GM21526 (cell line): ENCODE measurements around the gene GJA10.
"Not testable (repeated sequence)": the region's sequence is repeated elsewhere in the genome, so short reads cannot be mapped to it uniquely, and the experiment has no call there.

Experiments used
- ATAC-seq: cut with Tn5 transposase; IDR thresholded peaks from one replicate; pipeline ENCODE4 v1.9.1; 2021; ENCODE audit warnings: moderate library complexity; ENCODE audit not compliant: unreplicated experiment, low FRiP score

The GJA10 gene

DNA sequence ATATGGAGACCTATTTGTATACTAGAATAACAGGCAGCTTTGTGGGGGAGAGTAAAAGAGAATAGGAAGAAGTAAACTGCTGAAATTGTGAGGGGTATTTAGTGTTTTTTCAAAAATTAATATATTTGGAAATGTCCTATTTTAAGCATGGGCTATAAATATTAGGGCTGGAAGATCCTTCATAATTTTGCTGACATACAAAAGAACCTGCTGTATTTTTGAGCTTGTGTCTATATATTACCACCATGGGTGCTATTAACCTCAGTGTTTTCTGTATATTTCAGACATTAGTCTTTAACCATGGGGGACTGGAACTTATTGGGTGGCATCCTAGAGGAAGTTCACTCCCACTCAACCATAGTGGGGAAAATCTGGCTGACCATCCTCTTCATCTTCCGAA lies at the start of gene GJA10:
Gene GJA10, plus strand, starts transcription at position 301 of the 400 bp plus-strand sequence. Its CDS starts 0 bp downstream, at position 301.
- ATAC-seq: no peak

GRCh38 chr6:89847513-89847912 lies 46.8 kb upstream of the GJA10 start:
- ATAC-seq: not testable (repeated sequence)

GRCh38 chr6:89853068-89853467 lies 41.2 kb upstream of the GJA10 start:
- no peak for ATAC-seq

GRCh38 chr6:89858041-89858440 lies 36.2 kb upstream of the GJA10 start:
- no peak for ATAC-seq

- ATAC-seq: peak; percentile 48
These were observed 34.5 kb upstream of the GJA10 start for GRCh38 chr6:89859744-89860143.

DNA sequence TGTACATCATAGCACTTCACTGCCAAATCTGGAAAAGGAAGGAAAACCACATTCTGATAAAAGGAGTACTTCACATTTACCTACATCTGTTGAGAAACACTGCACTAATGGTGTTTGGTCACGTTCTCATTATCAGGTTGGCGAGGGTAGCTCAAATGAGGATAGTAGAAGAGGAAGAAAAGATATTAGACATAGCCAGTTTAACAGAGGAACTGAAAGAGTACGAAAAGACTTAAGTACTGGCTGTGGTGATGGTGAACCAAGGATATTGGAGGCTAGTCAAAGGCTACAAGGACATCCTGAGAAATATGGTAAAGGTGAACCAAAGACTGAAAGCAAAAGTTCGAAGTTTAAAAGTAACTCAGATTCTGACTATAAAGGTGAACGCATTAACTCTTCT lies 32.0 kb upstream of the GJA10 start:
- peak; percentile 79 for ATAC-seq

GRCh38 chr6:89862698-89863097 lies 31.6 kb upstream of the GJA10 start:
- ATAC-seq: peak; percentile 21

DNA sequence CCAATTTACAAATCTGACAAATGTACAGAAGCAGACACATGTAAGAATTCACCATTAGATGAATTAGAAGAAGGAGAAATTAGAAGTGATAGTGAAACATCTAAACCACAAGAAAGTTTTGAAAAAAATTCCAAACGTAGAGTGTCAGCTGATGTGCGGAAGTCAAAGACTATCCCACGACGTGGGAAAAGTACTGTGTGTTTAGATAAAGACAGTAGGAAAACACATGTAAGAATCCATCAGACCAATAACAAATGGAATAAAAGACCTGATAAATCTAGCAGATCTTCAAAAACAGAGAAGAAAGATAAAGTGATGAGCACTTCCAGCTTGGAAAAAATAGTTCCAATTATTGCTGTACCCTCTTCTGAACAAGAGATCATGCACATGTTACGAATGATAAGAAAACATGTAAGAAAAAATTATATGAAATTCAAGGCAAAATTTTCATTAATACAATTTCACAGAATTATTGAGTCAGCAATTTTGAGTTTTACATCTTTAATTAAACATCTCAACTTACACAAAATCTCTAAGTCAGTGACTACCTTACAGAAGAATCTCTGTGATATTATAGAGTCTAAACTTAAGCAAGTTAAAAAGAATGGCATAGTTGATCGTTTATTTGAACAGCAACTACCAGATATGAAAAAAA lies 28.1 kb upstream of the GJA10 start:
- no peak for ATAC-seq

DNA sequence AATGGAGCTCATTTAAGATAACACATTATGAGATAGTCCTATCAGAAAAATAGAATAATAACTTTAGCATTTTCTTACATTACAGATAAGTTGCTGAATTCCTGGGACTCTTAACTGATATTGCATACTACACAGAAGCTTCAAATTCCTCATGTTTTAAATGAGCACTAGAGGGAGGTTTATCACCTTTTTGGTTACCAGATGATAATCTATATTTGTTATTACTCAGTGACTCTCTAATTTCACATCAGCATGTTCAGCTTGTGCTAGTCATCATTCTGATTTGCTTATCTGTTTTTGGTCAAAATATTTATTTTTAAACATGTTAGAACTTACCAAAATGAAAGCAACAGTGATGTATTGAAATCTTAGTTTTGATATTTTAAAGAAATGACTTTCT lies 20.5 kb upstream of the GJA10 start:
- ATAC-seq: no peak

DNA sequence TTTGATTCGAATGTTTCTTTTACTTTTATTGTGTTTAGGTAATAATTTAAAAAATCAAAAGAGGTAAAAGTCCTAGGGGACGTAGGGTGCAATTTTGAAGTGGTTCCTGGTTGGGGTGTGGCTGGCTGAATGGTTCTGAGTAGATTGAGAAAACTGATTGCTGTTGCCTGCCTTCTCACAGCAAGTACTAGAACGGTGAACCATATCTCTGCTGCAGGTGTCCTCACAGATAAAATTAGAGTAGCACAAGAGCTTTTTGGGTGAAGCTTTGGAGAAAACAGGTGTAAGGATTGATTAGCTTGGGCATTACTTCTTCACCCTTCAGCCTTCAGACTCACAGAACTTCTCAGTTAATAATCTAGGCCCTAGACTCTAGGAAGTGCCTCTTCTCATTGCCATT lies 19.8 kb upstream of the GJA10 start:
- ATAC-seq: no peak

- no peak for ATAC-seq
These were observed 7.7 kb upstream of the GJA10 start for GRCh38 chr6:89886378-89887120.

DNA sequence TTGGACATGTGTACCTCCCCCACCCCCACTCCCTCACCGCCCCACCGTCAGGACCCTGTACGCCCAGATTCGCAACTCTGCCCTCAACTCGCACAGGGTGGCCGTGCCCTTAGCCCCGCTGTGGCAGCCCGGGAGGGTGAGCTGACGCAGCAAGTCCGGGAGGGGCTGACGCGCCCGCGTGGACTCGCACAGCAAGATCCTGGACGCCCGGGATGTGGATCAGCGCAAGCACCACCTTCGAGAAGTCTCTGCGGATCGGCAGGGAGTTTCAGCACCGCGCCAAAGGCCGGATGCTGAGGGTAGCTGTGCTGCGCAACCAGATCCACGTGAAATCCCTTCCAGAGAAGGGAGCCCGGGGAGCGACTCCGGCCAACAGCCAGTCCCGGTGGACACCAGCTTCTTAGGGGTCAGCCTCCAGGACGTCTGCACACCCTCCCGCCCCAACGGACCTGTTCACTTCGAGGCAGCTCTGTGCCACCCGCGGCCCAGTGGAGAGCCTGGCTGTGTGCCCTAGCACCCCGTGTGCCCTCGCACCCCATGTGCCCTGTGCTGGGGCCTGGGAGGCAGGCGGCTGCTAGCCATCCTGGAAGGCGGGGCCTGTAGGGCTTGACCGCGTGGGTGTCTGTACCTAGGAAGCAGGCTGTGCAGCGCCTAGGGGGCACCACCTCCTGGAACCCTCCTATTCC lies 6.7 kb upstream of the GJA10 start:
- ATAC-seq: no peak

- ATAC-seq: no peak
These were observed 6.1 kb upstream of the GJA10 start for GRCh38 chr6:89888138-89888514.

DNA sequence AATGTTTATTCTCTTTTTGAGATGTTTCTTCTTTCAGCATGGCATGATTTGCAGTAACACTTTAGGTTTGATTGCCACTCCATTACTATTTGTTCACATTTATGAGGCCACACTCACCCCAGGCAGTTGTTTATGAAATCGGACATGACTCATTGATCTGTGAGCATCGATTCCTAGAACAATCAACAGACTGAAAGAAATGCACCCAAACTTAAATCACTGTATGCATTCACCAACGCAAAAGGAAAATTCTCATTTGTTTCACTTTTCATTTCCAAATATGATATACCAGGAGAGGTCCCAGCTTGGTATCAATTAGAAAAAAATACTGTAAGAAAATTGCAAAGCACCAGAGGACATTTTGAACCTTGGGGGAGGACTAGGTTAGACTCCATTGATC lies 5.4 kb upstream of the GJA10 start:
- no peak for ATAC-seq

GRCh38 chr6:89890845-89891528 lies 3.3 kb upstream of the GJA10 start:
- not testable (repeated sequence) for ATAC-seq

- not testable (repeated sequence) for ATAC-seq
These were observed 1.7 kb upstream of the GJA10 start for GRCh38 chr6:89892577-89892976.

- ATAC-seq: no peak
These were observed 1.1 kb downstream of the GJA10 start for GRCh38 chr6:89895276-89895874.

DNA sequence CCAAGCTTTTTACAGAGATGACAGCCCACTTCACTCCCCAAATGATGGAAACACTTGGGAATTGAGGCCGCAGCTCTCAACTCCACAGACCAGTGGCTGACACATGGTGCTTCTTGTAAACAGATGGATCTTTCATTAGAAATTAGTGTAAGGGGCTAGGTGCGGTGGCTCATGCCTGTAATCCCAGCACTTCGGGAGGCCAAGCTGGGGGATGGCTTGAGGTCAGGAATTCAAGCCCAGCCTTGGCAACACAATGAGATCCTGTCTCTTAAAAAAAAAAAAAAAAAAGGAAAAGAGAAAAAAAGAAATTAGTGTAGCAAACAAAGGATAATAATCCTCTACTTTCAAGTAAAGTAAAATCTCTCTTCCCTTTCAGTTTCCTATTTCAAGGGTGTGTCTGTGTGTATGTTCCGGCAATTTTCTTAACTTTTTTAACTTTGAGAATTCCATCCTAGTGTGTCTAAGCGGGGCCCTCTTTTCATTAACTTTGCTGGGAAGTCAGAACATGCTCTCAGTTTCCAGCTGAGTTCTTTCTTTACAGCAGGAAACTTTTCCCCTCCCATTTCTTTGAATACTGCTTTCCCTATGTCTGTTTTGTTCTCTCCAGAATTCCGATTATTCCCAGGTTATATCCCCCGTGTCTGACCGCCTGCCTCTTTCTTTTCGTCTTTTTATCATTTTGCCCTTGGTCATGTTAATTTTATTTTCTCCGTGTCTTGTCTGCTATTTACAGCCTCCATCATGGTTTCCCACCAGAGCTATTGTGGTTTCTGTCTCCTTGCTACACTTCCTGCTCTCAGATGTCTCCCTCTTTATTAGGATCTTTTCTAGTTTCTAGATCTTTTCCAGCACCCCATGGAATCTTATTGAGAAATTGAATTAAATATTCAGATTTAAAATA lies 16.0 kb downstream of the GJA10 start:
- not testable (repeated sequence) for ATAC-seq

DNA sequence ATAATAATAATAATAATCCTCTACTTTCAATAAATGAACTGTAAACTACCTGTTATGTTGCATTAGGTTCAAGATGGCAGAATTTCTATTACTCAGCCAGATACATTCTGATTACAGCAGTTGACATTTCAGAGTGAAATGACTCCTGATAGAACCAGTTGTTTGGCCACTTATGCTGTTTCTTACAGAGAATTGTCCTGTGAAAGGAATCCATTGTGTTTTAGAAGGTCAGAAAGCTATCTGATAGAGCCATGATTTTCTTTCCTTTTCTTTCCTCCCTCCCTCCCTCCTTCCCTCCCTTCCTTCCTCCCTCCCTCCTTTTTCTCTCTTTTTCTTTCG lies 16.6 kb downstream of the GJA10 start:
- ATAC-seq: no peak
